Hepatocyte (in vitro differentiated cells): ENCODE measurements around the gene ZNF547.

Experiments used
- EZH2 ChIP-seq: fragments of 200-600 bp; sonication (generic); IDR thresholded peaks from 2 replicates; pipeline ENCODE4 v1.6.1; 2016; ENCODE audit warnings: antibody characterized with exemption, mild to moderate bottlenecking, borderline replicate concordance
- TF ChIP-seq, protein P1 (sequence below): fragments of 200-600 bp; sonication (generic); IDR thresholded peaks from 2 replicates; pipeline ENCODE4 v1.5.1; 2016; ENCODE audit warnings: antibody characterized with exemption, mild to moderate bottlenecking; ENCODE audit not compliant: poor library complexity

- TF ChIP-seq, protein P1, sequence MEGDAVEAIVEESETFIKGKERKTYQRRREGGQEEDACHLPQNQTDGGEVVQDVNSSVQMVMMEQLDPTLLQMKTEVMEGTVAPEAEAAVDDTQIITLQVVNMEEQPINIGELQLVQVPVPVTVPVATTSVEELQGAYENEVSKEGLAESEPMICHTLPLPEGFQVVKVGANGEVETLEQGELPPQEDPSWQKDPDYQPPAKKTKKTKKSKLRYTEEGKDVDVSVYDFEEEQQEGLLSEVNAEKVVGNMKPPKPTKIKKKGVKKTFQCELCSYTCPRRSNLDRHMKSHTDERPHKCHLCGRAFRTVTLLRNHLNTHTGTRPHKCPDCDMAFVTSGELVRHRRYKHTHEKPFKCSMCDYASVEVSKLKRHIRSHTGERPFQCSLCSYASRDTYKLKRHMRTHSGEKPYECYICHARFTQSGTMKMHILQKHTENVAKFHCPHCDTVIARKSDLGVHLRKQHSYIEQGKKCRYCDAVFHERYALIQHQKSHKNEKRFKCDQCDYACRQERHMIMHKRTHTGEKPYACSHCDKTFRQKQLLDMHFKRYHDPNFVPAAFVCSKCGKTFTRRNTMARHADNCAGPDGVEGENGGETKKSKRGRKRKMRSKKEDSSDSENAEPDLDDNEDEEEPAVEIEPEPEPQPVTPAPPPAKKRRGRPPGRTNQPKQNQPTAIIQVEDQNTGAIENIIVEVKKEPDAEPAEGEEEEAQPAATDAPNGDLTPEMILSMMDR, result no peak
- TF ChIP-seq EZH2, result no peak
These were observed 26.6 kb downstream of the ZNF547 start, which contains the start of gene ZNF548 for GRCh38 chr19:57389730-57390598.
